Cardiac fibroblast (primary cell): Measurements from ENCODE around the gene USP2.
A peak's percentile ranks its signal among the peaks of the same experiment; 100 is the strongest.

Experiments
- DNase-seq, 2 donors: peaks; one replicate each; pipeline versions ENCODE4 v3.0.0 to v3.0.0-alpha.2; 2010; ENCODE audit warnings: low read depth in 2 of 2
- H3K4me3 ChIP-seq, 2 donors: replicated peaks in 1 of 2; 1 replicate in 1 of 2; 2 replicates in 1 of 2; pipeline ENCODE4 v1.5.1; 2011; ENCODE audit warnings: low read depth in 2 of 2, low read length in 2 of 2, mild to moderate bottlenecking in 2 of 2, moderate library complexity in 1 of 2
- CTCF ChIP-seq: IDR thresholded peaks from one replicate; pipeline ENCODE4 v1.5.1; 2011; ENCODE audit warnings: low read depth, mild to moderate bottlenecking, low read length, inconsistent platforms

Gene USP2

GRCh38 chr11:119332111-119332765 is 49.3 kb downstream of the USP2 start:
- no peak for TF ChIP-seq CTCF
- no peak for DNase-seq
- no peak overlapping the region for H3K4me3 ChIP-seq

GRCh38 chr11:119330237-119330636 is 51.3 kb downstream of the USP2 start:
- no peak for TF ChIP-seq CTCF
- no peak overlapping the region for H3K4me3 ChIP-seq
- no peak for DNase-seq

GRCh38 chr11:119329320-119329719 is 52.2 kb downstream of the USP2 start:
- no peak overlapping the region for H3K4me3 ChIP-seq
- TF ChIP-seq CTCF, result no peak
- DNase-seq, result no peak

GRCh38 chr11:119324189-119324588 is 57.3 kb downstream of the USP2 start:
- no peak for DNase-seq
- no peak overlapping the region for H3K4me3 ChIP-seq
- no peak for TF ChIP-seq CTCF

- peak; percentile 81 for TF ChIP-seq CTCF
- DNase-seq, result peak; percentile 77 to 82
- H3K4me3 ChIP-seq, result no peak overlapping the region
Measured at GRCh38 chr11:119323532-119324033, 57.9 kb downstream of the USP2 start.

- TF ChIP-seq CTCF, result no peak
- H3K4me3 ChIP-seq, result no peak overlapping the region
- no peak for DNase-seq
Measured at GRCh38 chr11:119322921-119323531, 58.5 kb downstream of the USP2 start.
